Endothelial cell (in vitro differentiated cells): ENCODE measurements around the gene OR10A7. TPM values are rescaled to one million over a fixed set of nuclear protein-coding genes. Genes with fewer than 3 reads are reported as not detected.

ENCODE experiments used
- DNase-seq: peaks from one replicate; pipeline ENCODE4 v3.0.0; 2021; ENCODE audit warnings: low spot score
- H3K27ac Mint-ChIP-seq: one replicate; pipeline ENCODE4 v1.8.0; 2021; ENCODE audit warnings: mixed read lengths, inconsistent platforms; ENCODE audit not compliant: unreplicated experiment
- H3K27me3 Mint-ChIP-seq: one replicate; pipeline ENCODE4 v1.8.0; 2021; ENCODE audit warnings: mild to moderate bottlenecking, moderate library complexity, mixed read lengths, inconsistent platforms; ENCODE audit not compliant: unreplicated experiment
- H3K36me3 Mint-ChIP-seq: one replicate; pipeline ENCODE4 v1.8.0; 2021; ENCODE audit warnings: mild to moderate bottlenecking, low read depth, mixed read lengths, inconsistent platforms; ENCODE audit not compliant: unreplicated experiment
- H3K4me1 Mint-ChIP-seq: one replicate; pipeline ENCODE4 v1.8.0; 2021; ENCODE audit warnings: mild to moderate bottlenecking, mixed read lengths, inconsistent platforms; ENCODE audit not compliant: unreplicated experiment
- H3K4me3 Mint-ChIP-seq: one replicate; pipeline ENCODE4 v1.8.0; 2021; ENCODE audit warnings: mild to moderate bottlenecking, mixed read lengths, inconsistent platforms; ENCODE audit not compliant: unreplicated experiment
- H3K9me3 Mint-ChIP-seq: one replicate; pipeline ENCODE4 v1.8.0; 2021; ENCODE audit warnings: mixed read lengths, inconsistent platforms; ENCODE audit not compliant: unreplicated experiment
- CTCF ChIP-seq: fragments of 200-600 bp; sonication (generic); IDR thresholded peaks from one replicate; pipeline ENCODE4 v1.5.0; 2021; ENCODE audit warnings: antibody characterized with exemption; ENCODE audit not compliant: unreplicated experiment
- total RNA-seq: library from RNA; stranded (reverse); fragmentation: NEBNext Ultra II Directional; extraction: Animal tissue kit (Norgen Biotek cat#: 25700); gene quantifications from one replicate; pipeline ENCODE4 v1.2.1, GENCODE V29; 2021; ENCODE audit not compliant: unreplicated experiment

The OR10A7 gene
- total RNA-seq, 1 donor from 2014 or later: not detected

GRCh38 chr12:55188974-55189556 is 31.8 kb upstream of the OR10A7 start:
- Mint-ChIP-seq H3K36me3 (no peaks in the 10 kb centered on the region), H3K4me1 (no peaks in the 10 kb centered on the region), H3K9me3 (no peaks in the 10 kb centered on the region), H3K4me3 (no peak overlapping the region), H3K27me3 (peaks cover 2% of the 10 kb centered on the region), H3K27ac (no peak overlapping the region)
- peak; percentile 67 for DNase-seq
- peak; percentile 86 for TF ChIP-seq CTCF

GRCh38 chr12:55194382-55194781 is 26.4 kb upstream of the OR10A7 start:
- no peaks in the 10 kb centered on the region for H3K36me3 Mint-ChIP-seq
- H3K27ac Mint-ChIP-seq: no peak overlapping the region
- H3K9me3 Mint-ChIP-seq: no peaks in the 10 kb centered on the region
- H3K4me3 Mint-ChIP-seq: no peak overlapping the region
- TF ChIP-seq CTCF: no peak
- no peaks in the 10 kb centered on the region for H3K4me1 Mint-ChIP-seq
- peaks cover 2% of the 10 kb centered on the region for H3K27me3 Mint-ChIP-seq
- no peak for DNase-seq

GRCh38 chr12:55226523-55226922 is 5.7 kb downstream of the OR10A7 start:
- H3K9me3 Mint-ChIP-seq: no peaks in the 10 kb centered on the region
- H3K4me3 Mint-ChIP-seq: no peak overlapping the region
- no peak for DNase-seq
- no peak overlapping the region for H3K27ac Mint-ChIP-seq
- H3K4me1 Mint-ChIP-seq: no peaks in the 10 kb centered on the region
- H3K36me3 Mint-ChIP-seq: no peaks in the 10 kb centered on the region
- H3K27me3 Mint-ChIP-seq: no peaks in the 10 kb centered on the region
- no peak for TF ChIP-seq CTCF

- H3K9me3 Mint-ChIP-seq: no peaks in the 10 kb centered on the region
- DNase-seq: no peak
- no peak for TF ChIP-seq CTCF
- no peak overlapping the region for H3K4me3 Mint-ChIP-seq
- no peaks in the 10 kb centered on the region for H3K27me3 Mint-ChIP-seq
- H3K4me1 Mint-ChIP-seq: no peaks in the 10 kb centered on the region
- H3K36me3 Mint-ChIP-seq: no peaks in the 10 kb centered on the region
- H3K27ac Mint-ChIP-seq: no peak overlapping the region
These were observed 6.8 kb downstream of the OR10A7 start for GRCh38 chr12:55227643-55228042.

- no peaks in the 10 kb centered on the region for H3K36me3 Mint-ChIP-seq
- no peaks in the 10 kb centered on the region for H3K4me1 Mint-ChIP-seq
- H3K27me3 Mint-ChIP-seq: no peaks in the 10 kb centered on the region
- H3K9me3 Mint-ChIP-seq: no peaks in the 10 kb centered on the region
- no peak for DNase-seq
- H3K4me3 Mint-ChIP-seq: no peak within 1 kb of the TSS
- TF ChIP-seq CTCF: no peak
- H3K27ac Mint-ChIP-seq: no peak within 1 kb of the TSS
These were observed 23.5 kb downstream of the OR10A7 start, which contains the start of gene OR6C74 for GRCh38 chr12:55244309-55244708. Gene OR6C74, plus strand, starts transcription at chr12:55244609. Its CDS starts 2,679 bp downstream, at chr12:55247288.
